ENCODE measurements around the gene IPMK. TPM values are rescaled to one million over a fixed set of nuclear protein-coding genes. Genes with fewer than 3 reads are reported as not detected.

The IPMK gene
- total and polyA plus RNA-seq, 2 donors (not counting 3 experiments of a cell fraction or from before 2014, with no cell fraction given), result 1.4 to 8.1 TPM

GRCh38 chr10:58210160-58210559 lies 57.5 kb downstream of the IPMK start:
- intact Hi-C loops (cut with micrococcal nuclease) (no loop called here), dilution Hi-C loops (cut with MboI; ENCODE audit: extremely low pct_ligation_motif_present, low sequenced_read_pairs) (no loop called here)
- Histone ChIP-seq H3K9ac (replicated peaks; ENCODE audit: extremely low read depth, insufficient read depth, low read length) (no peak overlapping the region), H3K9me3 (replicated peaks; ENCODE audit: control insufficient read depth, insufficient read depth, low read length) (no peaks in the 10 kb centered on the region), H3K4me1 (ENCODE audit: control insufficient read depth, extremely low read depth, insufficient read depth, low read length) (no peaks in the 10 kb centered on the region), H3K27ac (ENCODE audit: insufficient read depth, low read depth, low read length) (no peak overlapping the region), H3K79me2 (ENCODE audit: control insufficient read depth, insufficient read depth, low read length) (no peaks in the 10 kb centered on the region), H4K20me1 (replicated peaks; ENCODE audit: control insufficient read depth, extremely low read depth, insufficient read depth, low read length) (peaks cover 2% of the 10 kb centered on the region), H3K27me3 (ENCODE audit: control insufficient read depth in 2 of 2, insufficient read depth in 2 of 2, low read length in 2 of 2) (no peaks in the 10 kb centered on the region), H3K4me3 (replicated peaks in 1 of 3; ENCODE audit: insufficient read depth in 1 of 3, low read depth in 1 of 3, low read length in 3 of 3) (no peak overlapping the region), H3K4me2 (ENCODE audit: insufficient read depth, low read length) (no peak overlapping the region), H3K36me3 (ENCODE audit: control insufficient read depth in 2 of 2, extremely low read depth in 1 of 2, insufficient read depth in 2 of 2, low read length in 2 of 2) (peaks cover 0 to 6% of the 10 kb centered on the region in 2 experiments), H3K9me1 (replicated peaks; ENCODE audit: control insufficient read depth, extremely low read depth, insufficient read depth, low read length) (no peaks in the 10 kb centered on the region), H2AFZ (ENCODE audit: low read depth, low read length) (no peak overlapping the region)
- no TSS peak for BruUV-seq (replicated peaks)
- TF ChIP-seq EZH2 (IDR thresholded peaks at IDR 0.05; ENCODE audit: borderline replicate concordance, low read depth, low read length, severe bottlenecking), result no peak
- TF ChIP-seq JUN (IDR thresholded peaks at IDR 0.05; ENCODE audit: borderline replicate concordance, insufficient read depth, insufficient read length, low read depth), result no peak
- TF ChIP-seq POLR2A (IDR thresholded peaks at IDR 0.05; ENCODE audit: low read depth, low read length), result no peak
- no peak for TF ChIP-seq POLR2AphosphoS5 (IDR thresholded peaks at IDR 0.05; ENCODE audit: insufficient read depth, low read depth, low read length)
- no peak for TF ChIP-seq MYC (IDR thresholded peaks at IDR 0.05; ENCODE audit: low read depth, low read length)
- TF ChIP-seq, protein P1, sequence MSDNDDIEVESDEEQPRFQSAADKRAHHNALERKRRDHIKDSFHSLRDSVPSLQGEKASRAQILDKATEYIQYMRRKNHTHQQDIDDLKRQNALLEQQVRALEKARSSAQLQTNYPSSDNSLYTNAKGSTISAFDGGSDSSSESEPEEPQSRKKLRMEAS (IDR thresholded peaks at IDR 0.05; ENCODE audit: insufficient read depth, insufficient read length), result no peak
- no peak for TF ChIP-seq FOS (IDR thresholded peaks at IDR 0.05; ENCODE audit: borderline replicate concordance, insufficient read depth, low read length)
- DNase-seq (ENCODE audit: low read depth, low spot score), result no peak
- CTCF ChIA-PET, result no interaction called here
- FAIRE-seq, result no peak
- POLR2A ChIA-PET, result no interaction called here

DNA sequence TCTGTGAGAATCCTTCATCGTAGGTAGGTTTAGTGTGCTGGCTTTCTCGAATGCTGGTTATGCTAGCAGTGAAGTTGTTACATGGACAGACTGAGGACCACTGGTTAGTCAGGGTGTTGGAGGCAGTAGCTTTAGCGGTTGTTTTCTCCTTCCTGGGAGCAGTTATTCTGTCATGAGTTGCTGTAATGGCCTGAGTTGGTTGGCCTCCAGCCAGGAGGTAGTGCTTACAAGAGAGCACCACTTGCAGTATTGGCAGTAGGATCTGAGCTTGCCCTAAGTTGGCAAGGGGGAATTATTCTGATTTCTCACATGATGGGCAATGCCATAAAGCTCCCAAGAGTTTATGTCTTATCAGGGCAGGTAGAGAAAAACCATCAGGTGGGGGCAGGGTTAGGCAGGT lies 58.0 kb downstream of the IPMK start:
- H3K4me3 ChIP-seq (replicated peaks in 1 of 3; ENCODE audit: insufficient read depth in 1 of 3, low read depth in 1 of 3, low read length in 3 of 3), result no peak overlapping the region
- no peak overlapping the region for H3K27ac ChIP-seq (ENCODE audit: insufficient read depth, low read depth, low read length)
- H3K4me2 ChIP-seq (ENCODE audit: insufficient read depth, low read length), result no peak overlapping the region
- DNase-seq (ENCODE audit: low read depth, low spot score), result no peak
- intact Hi-C loops (cut with micrococcal nuclease) (no loop called here), dilution Hi-C loops (cut with MboI; ENCODE audit: extremely low pct_ligation_motif_present, low sequenced_read_pairs) (no loop called here)
- peaks cover 2% of the 10 kb centered on the region for H4K20me1 ChIP-seq (replicated peaks; ENCODE audit: control insufficient read depth, extremely low read depth, insufficient read depth, low read length)
- CTCF ChIA-PET, result no interaction called here
- H3K27me3 ChIP-seq (ENCODE audit: control insufficient read depth in 2 of 2, insufficient read depth in 2 of 2, low read length in 2 of 2), result no peaks in the 10 kb centered on the region
- BruUV-seq (replicated peaks), result no TSS peak
- no peaks in the 10 kb centered on the region for H3K9me3 ChIP-seq (replicated peaks; ENCODE audit: control insufficient read depth, insufficient read depth, low read length)
- FAIRE-seq, result no peak
- POLR2A ChIA-PET, result no interaction called here
- peaks cover 0 to 6% of the 10 kb centered on the region in 2 experiments for H3K36me3 ChIP-seq (ENCODE audit: control insufficient read depth in 2 of 2, extremely low read depth in 1 of 2, insufficient read depth in 2 of 2, low read length in 2 of 2)
- no peak overlapping the region for H2AFZ ChIP-seq (ENCODE audit: low read depth, low read length)
- H3K9me1 ChIP-seq (replicated peaks; ENCODE audit: control insufficient read depth, extremely low read depth, insufficient read depth, low read length), result no peaks in the 10 kb centered on the region
- TF ChIP-seq JUN (IDR thresholded peaks at IDR 0.05; ENCODE audit: borderline replicate concordance, insufficient read depth, insufficient read length, low read depth), result no peak
- TF ChIP-seq EZH2 (IDR thresholded peaks at IDR 0.05; ENCODE audit: borderline replicate concordance, low read depth, low read length, severe bottlenecking), result no peak
- no peak for TF ChIP-seq GATA2 (IDR thresholded peaks at IDR 0.05; ENCODE audit: insufficient read depth, insufficient read length, low read depth, low read length)
- TF ChIP-seq, protein P1 (IDR thresholded peaks at IDR 0.05; ENCODE audit: insufficient read depth, insufficient read length), result no peak
- TF ChIP-seq MYC (IDR thresholded peaks at IDR 0.05; ENCODE audit: low read depth, low read length), result no peak
- TF ChIP-seq POLR2A (IDR thresholded peaks at IDR 0.05; ENCODE audit: low read depth, low read length), result no peak
- no peak for TF ChIP-seq FOS (IDR thresholded peaks at IDR 0.05; ENCODE audit: borderline replicate concordance, insufficient read depth, low read length)
- no peak for TF ChIP-seq CTCF (IDR thresholded peaks at IDR 0.05; ENCODE audit: extremely low read depth in 1 of 2, insufficient read depth in 1 of 2, low read depth in 1 of 2, low read length in 2 of 2)
- no peak for TF ChIP-seq POLR2AphosphoS5 (IDR thresholded peaks at IDR 0.05; ENCODE audit: insufficient read depth, low read depth, low read length)
- H3K4me1 ChIP-seq (ENCODE audit: control insufficient read depth, extremely low read depth, insufficient read depth, low read length), result no peaks in the 10 kb centered on the region
- no peaks in the 10 kb centered on the region for H3K79me2 ChIP-seq (ENCODE audit: control insufficient read depth, insufficient read depth, low read length)
- H3K9ac ChIP-seq (replicated peaks; ENCODE audit: extremely low read depth, insufficient read depth, low read length), result no peak overlapping the region

Measured in endothelial cell of umbilical vein (primary cell).